Prostate gland (tissue), 2 donors: ENCODE results near the gene SCN1B. TPM values are rescaled to one million over a fixed set of nuclear protein-coding genes. Genes with fewer than 3 reads are reported as not detected.
A peak's percentile ranks its signal among the peaks of the same experiment; 100 is the strongest.

ENCODE experiments used
- DNase-seq: peaks from one replicate; pipeline ENCODE4 v3.0.0-alpha.2; 2019; ENCODE audit warnings: low spot score
- H3K27ac ChIP-seq, 2 donors: fragments of 200-600 bp; sonication (generic); 2 replicates each; pipeline ENCODE4 v1.5.1; 2017 to 2019
- H3K27me3 ChIP-seq: fragments of 200-600 bp; sonication (generic); replicated peaks from 2 replicates; pipeline ENCODE4 v1.5.1; 2019; ENCODE audit not compliant: insufficient read depth
- H3K36me3 ChIP-seq, 2 donors: fragments of 200-600 bp; sonication (generic); 1 replicate in 1 of 2; 2 replicates in 1 of 2; pipeline versions ENCODE4 v1.5.1 to v1.8.1; 2017 to 2019
- H3K4me1 ChIP-seq: fragments of 200-600 bp; sonication (generic); replicated peaks from 2 replicates; pipeline ENCODE4 v1.5.1; 2019
- H3K4me3 ChIP-seq, 2 donors: fragments of 200-600 bp; sonication (generic); 2 replicates each; pipeline ENCODE4 v1.5.1; 2017 to 2019
- H3K9me3 ChIP-seq: fragments of 200-600 bp; sonication (generic); 2 replicates; pipeline ENCODE4 v1.5.1; 2017
- CTCF ChIP-seq, 4 experiments: fragments of 200-600 bp in 2 of 4; fragments of 450-650 bp in 2 of 4; sonication (generic) in 2 of 4; IDR thresholded peaks; 1 replicate in 3 of 4; 2 replicates in 1 of 4; pipeline ENCODE4 v1.5.1; 2016 to 2019; ENCODE audit warnings: antibody characterized with exemption in 4 of 4, mild to moderate bottlenecking in 2 of 4, moderate library complexity in 2 of 4
- POLR2A ChIP-seq: fragments of 450-650 bp; IDR thresholded peaks from one replicate; pipeline ENCODE4 v1.6.1; 2016; ENCODE audit warnings: antibody characterized with exemption, mild to moderate bottlenecking
- POLR2AphosphoS5 ChIP-seq: sonication (generic); formaldehyde crosslinking; IDR thresholded peaks from one replicate; pipeline ENCODE4 v1.6.1; 2017; ENCODE audit warnings: antibody characterized with exemption
- WGBS: methylation state at CpG from one replicate; pipeline ENCODE4 v1.1.5; 2018; 5-methylcytosine and 5-hydroxymethylcytosine counted together
- intact Hi-C: fragments of 100-400 bp; cut with DNase I; formaldehyde crosslinking; loops from one replicate; pipeline ENCODE4 v1.14.2; 2022
- total RNA-seq, 2 donors: library from RNA; depleted of rRNA; stranded (reverse); fragments of >200 nt; gene quantifications; one replicate each; pipeline ENCODE4 v1.1.0, GENCODE V29; 2016

SCN1B gene
- total RNA-seq, 2 donors from 2014 or later = 9.7 to 10.6 TPM

GRCh38 chr19:35029737-35030256, 473 bp upstream of the SCN1B start:
- H3K27me3 ChIP-seq = no peaks in the 10 kb centered on the region
- DNase-seq = no peak
- TF ChIP-seq CTCF (IDR thresholded peaks at IDR 0.05) (no peak), POLR2AphosphoS5 (no peak)
- peaks cover 0 to 6% of the 10 kb centered on the region in 2 donors for H3K36me3 ChIP-seq
- WGBS = 20% methylated on average over 9 of the region's 11 CpGs
- no peaks in the 10 kb centered on the region for H3K4me1 ChIP-seq
- H3K27ac ChIP-seq = no peak overlapping the region
- H3K4me3 ChIP-seq = peak overlapping the region; percentile 40 to 60
- intact Hi-C loops = no loop called here
- no peaks in the 10 kb centered on the region for H3K9me3 ChIP-seq

- 5% methylated on average over 31 of the region's 31 CpGs for WGBS
- TF ChIP-seq POLR2AphosphoS5 = no peak
- TF ChIP-seq CTCF (IDR thresholded peaks at IDR 0.05) = no peak
- TF ChIP-seq POLR2A = no peak
- Histone ChIP-seq H3K27me3 (no peaks in the 10 kb centered on the region), H3K4me3 (peak overlapping the region; percentile 40 to 60), H3K4me1 (no peaks in the 10 kb centered on the region), H3K9me3 (no peaks in the 10 kb centered on the region), H3K27ac (peak overlapping the region; percentile 14 to 19), H3K36me3 (peaks cover 0 to under 1% of the 10 kb centered on the region in 2 donors)
- DNase-seq = no peak
- intact Hi-C loops = no loop called here
Measured at GRCh38 chr19:35031072-35031881, 1.0 kb downstream of the SCN1B start.

- Histone ChIP-seq H3K4me3 (no peak overlapping the region), H3K27me3 (no peaks in the 10 kb centered on the region), H3K9me3 (no peaks in the 10 kb centered on the region), H3K36me3 (no peaks in the 10 kb centered on the region), H3K4me1 (no peaks in the 10 kb centered on the region), H3K27ac (no peak overlapping the region)
- TF ChIP-seq POLR2A (no peak), POLR2AphosphoS5 (no peak), CTCF (IDR thresholded peaks at IDR 0.05) (no peak)
- DNase-seq = no peak
- intact Hi-C loops = no loop called here
- WGBS = 94% methylated on average over 17 of the region's 17 CpGs
Measured at GRCh38 chr19:35032356-35032865, 2.1 kb downstream of the SCN1B start.

GRCh38 chr19:35033067-35034004, 3.1 kb downstream of the SCN1B start:
- no peak for TF ChIP-seq POLR2AphosphoS5
- TF ChIP-seq POLR2A = no peak
- no peak for TF ChIP-seq CTCF (IDR thresholded peaks at IDR 0.05)
- WGBS = 90% methylated on average over 30 of the region's 30 CpGs
- no peaks in the 10 kb centered on the region for H3K4me1 ChIP-seq
- intact Hi-C loops = no loop called here
- no peaks in the 10 kb centered on the region for H3K27me3 ChIP-seq
- H3K36me3 ChIP-seq = no peaks in the 10 kb centered on the region
- no peak overlapping the region for H3K4me3 ChIP-seq
- H3K27ac ChIP-seq = no peak overlapping the region
- H3K9me3 ChIP-seq = no peaks in the 10 kb centered on the region
- DNase-seq = no peak
